ENCODE measurements around the gene MEIKIN. TPM values are rescaled to one million over a fixed set of nuclear protein-coding genes. Genes with fewer than 3 reads are reported as not detected.

MEIKIN gene
- polyA plus RNA-seq, 1 donor from 2014 or later: not detected

DNA sequence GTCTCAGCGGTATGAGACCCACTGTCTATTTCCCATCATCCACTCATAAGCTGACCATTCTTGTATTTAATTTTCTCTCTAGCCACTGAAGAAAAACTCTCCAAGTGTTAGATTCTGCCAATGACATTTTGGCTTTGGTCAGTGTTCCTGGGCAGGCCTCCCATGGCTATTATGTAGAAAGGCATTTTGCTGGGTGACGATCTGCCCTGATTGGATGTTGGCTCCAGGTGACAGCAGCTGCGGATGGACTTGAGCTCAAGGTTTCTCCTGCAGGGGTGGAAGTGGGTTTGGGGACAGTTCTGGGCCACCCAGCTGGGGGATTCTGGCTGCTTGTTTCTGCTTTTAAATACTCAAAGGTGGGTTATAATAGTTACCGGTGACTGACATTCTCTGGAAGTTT, 34.4 kb upstream of the MEIKIN start:
- H3F3A ChIP-seq (ENCODE audit: insufficient read depth, low read length, poor library complexity, severe bottlenecking): no peaks in the 10 kb centered on the region
- no peaks in the 10 kb centered on the region for H3K27me3 ChIP-seq (ENCODE audit: insufficient read depth, low read depth, low read length)
- no peak overlapping the region for H2AFZ ChIP-seq (ENCODE audit: low read depth, low read length)
- TF ChIP-seq EP300 (conservative IDR thresholded peaks at IDR 0.05; ENCODE audit: poor library complexity, severe bottlenecking) (no peak), EZH2 (IDR thresholded peaks at IDR 0.05; ENCODE audit: borderline replicate concordance, insufficient read depth, low read length, poor library complexity, severe bottlenecking) (no peak), MXI1 (conservative IDR thresholded peaks at IDR 0.05; ENCODE audit: poor library complexity, severe bottlenecking) (no peak), SMC3 (conservative IDR thresholded peaks at IDR 0.05; ENCODE audit: poor library complexity) (no peak), POLR2AphosphoS5 (IDR thresholded peaks at IDR 0.05) (no peak), RAD21 (conservative IDR thresholded peaks at IDR 0.05) (no peak), TAF1 (IDR thresholded peaks at IDR 0.05; ENCODE audit: low read depth) (no peak)
- TF ChIP-seq, protein P1, sequence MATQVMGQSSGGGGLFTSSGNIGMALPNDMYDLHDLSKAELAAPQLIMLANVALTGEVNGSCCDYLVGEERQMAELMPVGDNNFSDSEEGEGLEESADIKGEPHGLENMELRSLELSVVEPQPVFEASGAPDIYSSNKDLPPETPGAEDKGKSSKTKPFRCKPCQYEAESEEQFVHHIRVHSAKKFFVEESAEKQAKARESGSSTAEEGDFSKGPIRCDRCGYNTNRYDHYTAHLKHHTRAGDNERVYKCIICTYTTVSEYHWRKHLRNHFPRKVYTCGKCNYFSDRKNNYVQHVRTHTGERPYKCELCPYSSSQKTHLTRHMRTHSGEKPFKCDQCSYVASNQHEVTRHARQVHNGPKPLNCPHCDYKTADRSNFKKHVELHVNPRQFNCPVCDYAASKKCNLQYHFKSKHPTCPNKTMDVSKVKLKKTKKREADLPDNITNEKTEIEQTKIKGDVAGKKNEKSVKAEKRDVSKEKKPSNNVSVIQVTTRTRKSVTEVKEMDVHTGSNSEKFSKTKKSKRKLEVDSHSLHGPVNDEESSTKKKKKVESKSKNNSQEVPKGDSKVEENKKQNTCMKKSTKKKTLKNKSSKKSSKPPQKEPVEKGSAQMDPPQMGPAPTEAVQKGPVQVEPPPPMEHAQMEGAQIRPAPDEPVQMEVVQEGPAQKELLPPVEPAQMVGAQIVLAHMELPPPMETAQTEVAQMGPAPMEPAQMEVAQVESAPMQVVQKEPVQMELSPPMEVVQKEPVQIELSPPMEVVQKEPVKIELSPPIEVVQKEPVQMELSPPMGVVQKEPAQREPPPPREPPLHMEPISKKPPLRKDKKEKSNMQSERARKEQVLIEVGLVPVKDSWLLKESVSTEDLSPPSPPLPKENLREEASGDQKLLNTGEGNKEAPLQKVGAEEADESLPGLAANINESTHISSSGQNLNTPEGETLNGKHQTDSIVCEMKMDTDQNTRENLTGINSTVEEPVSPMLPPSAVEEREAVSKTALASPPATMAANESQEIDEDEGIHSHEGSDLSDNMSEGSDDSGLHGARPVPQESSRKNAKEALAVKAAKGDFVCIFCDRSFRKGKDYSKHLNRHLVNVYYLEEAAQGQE (IDR thresholded peaks at IDR 0.05; ENCODE audit: borderline replicate concordance): no peak
- TF ChIP-seq, protein P2, sequence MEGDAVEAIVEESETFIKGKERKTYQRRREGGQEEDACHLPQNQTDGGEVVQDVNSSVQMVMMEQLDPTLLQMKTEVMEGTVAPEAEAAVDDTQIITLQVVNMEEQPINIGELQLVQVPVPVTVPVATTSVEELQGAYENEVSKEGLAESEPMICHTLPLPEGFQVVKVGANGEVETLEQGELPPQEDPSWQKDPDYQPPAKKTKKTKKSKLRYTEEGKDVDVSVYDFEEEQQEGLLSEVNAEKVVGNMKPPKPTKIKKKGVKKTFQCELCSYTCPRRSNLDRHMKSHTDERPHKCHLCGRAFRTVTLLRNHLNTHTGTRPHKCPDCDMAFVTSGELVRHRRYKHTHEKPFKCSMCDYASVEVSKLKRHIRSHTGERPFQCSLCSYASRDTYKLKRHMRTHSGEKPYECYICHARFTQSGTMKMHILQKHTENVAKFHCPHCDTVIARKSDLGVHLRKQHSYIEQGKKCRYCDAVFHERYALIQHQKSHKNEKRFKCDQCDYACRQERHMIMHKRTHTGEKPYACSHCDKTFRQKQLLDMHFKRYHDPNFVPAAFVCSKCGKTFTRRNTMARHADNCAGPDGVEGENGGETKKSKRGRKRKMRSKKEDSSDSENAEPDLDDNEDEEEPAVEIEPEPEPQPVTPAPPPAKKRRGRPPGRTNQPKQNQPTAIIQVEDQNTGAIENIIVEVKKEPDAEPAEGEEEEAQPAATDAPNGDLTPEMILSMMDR (IDR thresholded peaks at IDR 0.05; ENCODE audit: poor library complexity, severe bottlenecking): no peak
- H3K79me2 ChIP-seq (replicated peaks; ENCODE audit: insufficient read depth, low read length): no peaks in the 10 kb centered on the region
- no peak overlapping the region for H3K27ac ChIP-seq (ENCODE audit: low read length)
- no peak overlapping the region for H3K4me2 ChIP-seq (ENCODE audit: low read length)
- H3K9me3 ChIP-seq (ENCODE audit: low read length): no peaks in the 10 kb centered on the region
- no peak overlapping the region for H3K4me3 ChIP-seq (ENCODE audit: low read length)
- no peak overlapping the region for H3K9ac ChIP-seq (ENCODE audit: low read length)
- H3K36me3 ChIP-seq (ENCODE audit: insufficient read depth, low read length): no peaks in the 10 kb centered on the region
- no peaks in the 10 kb centered on the region for H4K20me1 ChIP-seq (ENCODE audit: insufficient read depth)
- H3K9me2 ChIP-seq (ENCODE audit: insufficient read depth, low read length): no peaks in the 10 kb centered on the region

DNA sequence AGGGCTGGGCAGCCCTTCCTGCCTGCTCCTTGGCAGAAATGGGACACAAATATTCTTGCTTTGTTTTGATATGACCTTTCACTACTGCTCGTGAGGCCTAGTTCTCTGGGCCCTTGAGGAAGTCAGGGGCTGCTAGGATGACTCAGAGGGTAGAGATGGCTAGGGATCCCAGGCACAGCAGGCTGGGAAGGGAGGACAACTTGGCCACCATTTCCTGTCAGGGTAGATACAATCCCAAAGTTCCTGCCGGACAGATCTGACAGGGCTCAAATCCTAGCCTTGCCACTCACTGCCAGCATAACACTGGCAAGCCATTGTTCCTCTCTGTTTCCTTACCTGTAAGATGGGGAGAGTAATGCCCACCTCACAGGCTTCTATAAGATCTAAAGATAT, 31.7 kb upstream of the MEIKIN start:
- Histone ChIP-seq H3K27ac (ENCODE audit: low read length) (no peak overlapping the region), H3K9ac (ENCODE audit: low read length) (no peak overlapping the region), H3K27me3 (ENCODE audit: insufficient read depth, low read depth, low read length) (no peaks in the 10 kb centered on the region)

More for the DNA sequence above, 31.7 kb upstream of the MEIKIN start:
- no peak for TF ChIP-seq RAD21 (conservative IDR thresholded peaks at IDR 0.05)
- no peak for TF ChIP-seq TAF1 (IDR thresholded peaks at IDR 0.05; ENCODE audit: low read depth)
- TF ChIP-seq, protein P2 (IDR thresholded peaks at IDR 0.05; ENCODE audit: poor library complexity, severe bottlenecking): no peak
- TF ChIP-seq, protein P1 (IDR thresholded peaks at IDR 0.05; ENCODE audit: borderline replicate concordance): no peak
- Histone ChIP-seq H3K79me2 (replicated peaks; ENCODE audit: insufficient read depth, low read length) (no peaks in the 10 kb centered on the region), H3K9me3 (ENCODE audit: low read length) (no peaks in the 10 kb centered on the region), H3F3A (ENCODE audit: insufficient read depth, low read length, poor library complexity, severe bottlenecking) (no peaks in the 10 kb centered on the region), H3K9me2 (ENCODE audit: insufficient read depth, low read length) (no peaks in the 10 kb centered on the region), H3K4me3 (ENCODE audit: low read length) (no peak overlapping the region), H2AFZ (ENCODE audit: low read depth, low read length) (no peak overlapping the region), H3K36me3 (ENCODE audit: insufficient read depth, low read length) (no peaks in the 10 kb centered on the region), H4K20me1 (ENCODE audit: insufficient read depth) (no peaks in the 10 kb centered on the region), H3K4me2 (ENCODE audit: low read length) (no peak overlapping the region)

Measured in neural cell (in vitro differentiated cells).